Skin epidermis (tissue), 12 donors: Measurements from ENCODE around the gene CANX.
"Not testable (repeated sequence)": the region's sequence is repeated elsewhere in the genome, so short reads cannot be mapped to it uniquely, and the experiment has no call there.

Experiments used
- H3K27ac ChIP-seq, 21 experiments: fragments of 200-600 bp; sonication (generic) in 11 of 21; one replicate each; pipeline ENCODE4 v1.5.0; 2020; ENCODE audit warnings: mild to moderate bottlenecking in 3 of 21, inconsistent platforms in 2 of 21, moderate library complexity in 2 of 21
- H3K4me3 ChIP-seq, 7 experiments: fragments of 200-600 bp; sonication (generic) in 2 of 7; one replicate each; pipeline ENCODE4 v1.5.0; 2020; ENCODE audit warnings: inconsistent platforms in 2 of 7, mild to moderate bottlenecking in 2 of 7, moderate library complexity in 1 of 7

CANX gene

GRCh38 chr5:179698935-179699615 is at the start of gene CANX:
Gene CANX, plus strand, starts transcription at chr5:179698967. Its CDS starts 6,715 bp downstream, at chr5:179705682.
- Histone ChIP-seq H3K4me3 (peak within 1 kb of the TSS; percentile 77 to 100 (median 97)), H3K27ac (peak within 1 kb of the TSS; percentile 94 to 100 (median 99))

DNA sequence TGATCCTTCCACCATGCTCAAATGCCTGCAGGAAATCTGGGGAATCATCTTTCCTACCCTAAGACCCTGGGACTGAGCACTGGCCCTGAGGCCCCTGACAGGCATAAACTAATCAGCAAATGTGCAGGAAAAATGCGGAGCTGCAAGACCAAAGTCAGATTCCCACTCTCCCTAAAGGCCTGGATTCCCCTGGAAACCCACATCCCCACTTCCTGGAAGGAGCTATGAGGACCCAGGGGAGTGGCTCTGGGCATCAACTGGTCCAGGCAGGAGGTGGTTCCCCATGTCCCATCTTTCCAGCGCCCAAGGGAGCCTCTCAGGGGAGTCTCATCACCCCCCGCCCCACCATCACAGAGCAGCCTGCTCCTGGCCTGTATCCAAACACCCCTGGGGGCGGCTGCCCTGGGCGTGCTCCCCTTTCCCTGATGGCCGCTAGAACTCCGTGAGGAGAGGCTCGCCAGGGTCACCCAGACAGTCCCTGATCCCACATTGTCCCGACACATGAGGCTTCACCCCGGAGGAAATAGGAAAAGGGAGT is 49.5 kb upstream of the CANX start:
- not testable (repeated sequence) for H3K27ac ChIP-seq, H3K4me3 ChIP-seq

DNA sequence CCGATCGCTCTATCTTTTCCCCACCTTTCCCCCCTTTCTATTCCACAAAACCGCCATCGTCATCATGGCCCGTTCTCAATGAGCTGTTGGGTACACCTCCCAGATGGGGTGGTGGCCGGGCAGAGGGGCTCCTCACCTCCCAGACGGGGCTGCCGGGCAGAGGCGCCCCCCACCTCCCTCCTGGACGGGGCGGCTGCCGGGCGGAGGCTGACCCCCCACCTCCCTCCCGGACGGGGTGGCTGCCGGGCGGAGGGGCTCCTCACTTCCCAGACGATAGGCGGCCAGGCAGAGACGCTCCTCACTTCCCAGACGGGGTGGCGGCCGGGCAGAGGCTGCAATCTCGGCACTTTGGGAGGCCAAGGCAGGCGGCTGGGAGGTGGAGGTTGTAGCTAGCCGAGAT is 48.5 kb upstream of the CANX start:
- H3K27ac ChIP-seq, H3K4me3 ChIP-seq: not testable (repeated sequence)

GRCh38 chr5:179653135-179653534 is 45.6 kb upstream of the CANX start:
- H3K4me3 ChIP-seq, H3K27ac ChIP-seq: not testable (repeated sequence)

GRCh38 chr5:179657302-179658178 is 41.2 kb upstream of the CANX start:
- H3K27ac ChIP-seq, H3K4me3 ChIP-seq: not testable (repeated sequence)

- Histone ChIP-seq H3K4me3 (peak overlapping the region; percentile 33 to 52 (median 42)), H3K27ac (peak overlapping the region in 7 of 21 experiments; percentile 3 to 54 (median 34))
Measured at GRCh38 chr5:179658179-179658856, 40.4 kb upstream of the CANX start.

DNA sequence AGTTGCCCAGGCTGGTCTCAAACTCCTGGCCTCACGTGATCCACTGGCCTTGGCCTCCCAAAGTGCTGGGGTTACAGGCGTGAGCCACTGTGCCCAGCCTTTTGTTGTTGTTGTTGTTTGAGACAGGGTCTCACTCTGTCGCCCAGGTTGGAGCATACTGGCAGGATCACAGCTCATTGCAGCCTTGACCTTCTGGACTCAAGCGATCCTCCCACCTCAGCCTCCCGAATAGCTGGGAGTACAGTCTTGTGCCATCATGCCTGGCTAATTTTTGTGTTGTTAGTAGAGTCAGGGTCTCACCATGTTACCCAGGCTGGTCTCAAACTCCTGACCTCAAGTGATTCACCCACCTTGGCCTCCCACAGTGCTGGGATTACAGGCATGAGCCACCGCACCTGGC is 37.1 kb upstream of the CANX start:
- not testable (repeated sequence) for H3K4me3 ChIP-seq, H3K27ac ChIP-seq

DNA sequence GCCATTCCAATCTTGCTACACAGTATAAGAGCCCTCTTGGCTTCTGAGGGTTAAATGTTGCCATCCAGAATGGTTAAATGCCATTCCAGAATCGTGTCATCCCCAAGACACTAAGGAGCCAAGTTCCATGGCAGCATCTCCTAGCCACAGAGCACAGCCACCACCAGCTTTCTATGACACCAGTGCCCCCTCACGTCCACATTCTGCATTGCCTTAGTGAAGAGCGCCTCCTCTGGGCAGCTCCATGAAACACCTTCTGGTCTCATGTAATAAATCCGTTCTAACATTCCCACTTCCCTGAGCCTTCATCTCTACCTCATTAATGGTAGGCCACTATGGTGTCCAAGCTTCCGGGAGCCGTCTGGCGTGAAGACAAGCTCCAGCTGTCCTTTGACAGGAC is 30.4 kb upstream of the CANX start:
- no peak overlapping the region for H3K4me3 ChIP-seq
- H3K27ac ChIP-seq = no peak overlapping the region

DNA sequence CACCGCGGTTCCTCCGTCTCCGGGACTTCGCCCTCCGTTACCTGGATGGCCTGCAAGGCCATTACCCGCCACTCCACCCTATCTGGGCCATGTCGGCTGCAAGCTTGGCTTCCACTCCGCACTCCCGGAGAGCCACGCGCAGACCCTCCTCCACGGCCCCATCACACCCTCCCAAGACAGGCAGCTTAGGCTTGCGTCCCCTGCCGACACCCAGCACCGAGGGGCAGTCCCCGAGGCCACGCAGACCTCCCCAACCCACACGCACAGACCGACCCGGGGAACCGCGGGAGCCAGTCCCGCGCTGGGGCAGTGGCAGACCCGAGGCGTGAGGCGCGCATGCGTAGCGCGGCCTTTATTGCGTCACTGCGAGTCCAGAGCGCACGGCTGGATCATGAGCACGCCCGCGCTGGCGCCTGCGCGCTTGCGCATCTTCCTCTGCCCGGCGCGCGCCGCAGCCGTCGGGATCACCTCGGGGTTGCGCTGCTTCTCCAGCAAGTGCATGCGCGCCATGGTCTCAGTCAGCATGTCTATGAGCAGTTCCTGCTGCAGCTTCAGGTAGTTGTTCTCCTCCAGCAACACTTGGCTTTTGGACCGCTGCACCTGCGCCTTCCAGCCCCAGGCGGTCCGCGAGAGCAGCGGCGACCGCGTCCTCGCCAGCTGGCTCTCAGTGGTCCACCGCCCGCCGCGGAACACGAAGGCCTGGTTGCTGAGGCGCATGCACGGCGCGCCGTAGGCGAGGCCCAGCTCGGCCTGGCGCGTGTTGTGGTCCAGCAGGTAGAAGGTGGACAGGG is 20.3 kb upstream of the CANX start:
- Histone ChIP-seq H3K4me3 (peak overlapping the region; percentile 59 to 93 (median 78)), H3K27ac (peak overlapping the region; percentile 52 to 92 (median 88))

- Histone ChIP-seq H3K4me3 (peak overlapping the region; percentile 59 to 93 (median 78)), H3K27ac (peak overlapping the region in 20 of 21 experiments; percentile 34 to 92 (median 88))
Measured at GRCh38 chr5:179679014-179679674, 19.6 kb upstream of the CANX start.

DNA sequence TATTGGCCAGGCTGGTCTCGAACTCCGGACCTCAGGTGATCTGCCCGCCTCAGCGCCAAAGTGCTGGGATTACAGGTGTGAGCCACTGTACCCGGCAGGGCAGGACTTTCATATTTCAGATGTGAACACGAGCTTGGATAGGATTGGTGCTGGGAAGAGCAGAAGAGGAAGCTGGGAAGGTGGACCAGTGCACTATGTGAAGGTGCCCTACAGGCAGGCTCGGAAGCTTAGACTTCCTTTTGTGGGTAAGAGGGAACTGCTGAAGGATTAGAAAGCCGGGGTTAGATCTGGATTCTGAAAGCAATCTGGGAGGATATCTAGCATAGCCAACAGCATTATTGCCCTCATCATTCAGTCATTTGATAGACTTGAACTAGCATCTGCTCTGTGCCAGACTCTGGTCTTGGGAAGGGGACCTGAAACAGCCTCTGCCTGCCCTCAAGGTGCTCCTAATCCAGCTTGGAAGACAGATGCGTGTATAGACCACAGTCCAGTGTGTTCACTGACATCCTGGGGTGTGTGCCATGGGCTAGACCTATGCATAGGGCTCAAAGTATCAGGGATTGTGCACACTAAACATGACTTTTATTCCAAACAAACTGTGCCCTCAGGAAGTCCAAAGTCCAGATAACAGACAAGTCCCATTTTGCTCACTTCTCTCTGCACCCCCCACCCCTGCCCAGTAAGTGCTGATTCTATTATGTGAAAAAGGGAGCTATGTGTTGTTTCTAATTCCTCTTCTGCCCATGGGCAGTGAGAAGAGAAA is 18.6 kb upstream of the CANX start:
- Histone ChIP-seq H3K4me3 (no peak overlapping the region), H3K27ac (no peak overlapping the region)

DNA sequence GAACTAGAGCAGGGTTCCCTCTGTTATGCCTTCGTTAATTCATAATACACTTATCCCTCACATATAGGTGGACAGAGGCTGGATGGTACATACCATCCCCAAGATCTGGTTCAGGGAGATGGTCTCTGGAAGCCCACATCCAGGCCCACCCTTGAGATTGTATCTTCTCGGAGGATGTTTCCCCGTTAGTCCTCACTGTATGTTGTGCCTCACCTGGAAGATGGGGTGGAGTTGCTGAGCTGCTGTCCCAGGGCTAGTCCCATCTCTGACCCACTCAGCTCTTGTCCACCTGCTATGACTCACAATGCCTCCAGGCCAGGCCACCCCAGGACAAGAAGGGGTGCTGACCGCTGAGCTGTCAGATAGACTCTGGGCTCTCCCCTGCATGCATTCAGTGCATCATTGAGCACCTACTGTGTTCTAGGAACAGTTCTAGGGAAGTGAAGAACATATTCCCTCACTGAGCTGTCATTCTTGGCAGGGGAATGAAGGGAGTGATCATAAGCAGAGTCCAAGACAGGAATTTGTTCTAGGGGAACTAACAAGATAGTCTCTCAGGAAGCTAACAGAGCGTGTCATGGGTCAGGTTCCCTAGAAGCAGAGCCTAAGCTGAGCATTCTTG is 17.9 kb upstream of the CANX start, which contains the start of gene CBY3:
Gene CBY3, minus strand, starts transcription at position 255 of the 622 bp plus-strand sequence. Its CDS starts 116 bp downstream, at position 139.
- Histone ChIP-seq H3K27ac (no peak within 1 kb of the TSS), H3K4me3 (no peak within 1 kb of the TSS)

DNA sequence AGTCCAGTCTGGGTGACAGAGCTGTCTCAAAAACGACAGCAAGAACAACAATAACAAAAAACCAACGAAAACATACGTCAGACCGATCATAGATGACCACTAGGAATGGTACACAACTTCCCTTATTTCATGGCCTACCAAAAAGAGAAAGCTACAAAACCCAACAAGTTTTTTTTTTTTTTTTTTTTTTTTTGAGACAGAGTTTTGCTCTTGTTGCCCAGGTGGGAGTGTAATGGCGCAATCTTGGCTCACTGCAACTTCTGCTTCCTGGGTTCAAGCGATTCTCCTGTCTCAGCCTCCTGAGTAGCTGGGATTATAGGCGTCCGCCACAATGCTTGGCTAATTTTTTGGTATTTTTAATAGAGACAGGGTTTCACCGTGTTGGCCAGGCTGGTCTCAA is 9.6 kb upstream of the CANX start:
- H3K27ac ChIP-seq, H3K4me3 ChIP-seq: not testable (repeated sequence)

GRCh38 chr5:179694561-179694960 is 4.2 kb upstream of the CANX start:
- Histone ChIP-seq H3K27ac (no peak overlapping the region), H3K4me3 (no peak overlapping the region)

DNA sequence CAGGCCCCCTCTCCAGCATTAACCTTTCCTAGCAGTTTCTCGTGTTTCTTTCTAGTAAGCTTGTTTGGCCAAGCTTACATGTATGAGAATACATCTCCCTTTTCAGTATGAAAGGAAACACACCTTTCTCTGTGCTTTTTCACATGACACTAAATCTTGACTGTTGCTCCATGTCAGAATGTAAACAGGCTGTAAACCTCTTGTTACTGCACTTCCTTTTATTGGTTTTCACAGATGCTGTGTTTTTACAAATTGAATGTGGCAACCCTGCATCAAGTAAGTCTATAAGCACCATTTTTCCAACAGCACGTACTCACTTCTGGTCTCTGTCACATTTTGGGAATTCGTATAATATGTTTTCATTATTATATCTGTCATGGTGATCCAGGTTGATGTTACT is 2.2 kb upstream of the CANX start:
- peak overlapping the region in 2 of 21 experiments; percentile 92 to 99 for H3K27ac ChIP-seq
- H3K4me3 ChIP-seq = no peak overlapping the region

GRCh38 chr5:179697108-179697507 is 1.7 kb upstream of the CANX start:
- peak overlapping the region in 1 of 7 experiments; percentile 99 for H3K4me3 ChIP-seq
- peak overlapping the region in 17 of 21 experiments; percentile 85 to 100 (median 94) for H3K27ac ChIP-seq

DNA sequence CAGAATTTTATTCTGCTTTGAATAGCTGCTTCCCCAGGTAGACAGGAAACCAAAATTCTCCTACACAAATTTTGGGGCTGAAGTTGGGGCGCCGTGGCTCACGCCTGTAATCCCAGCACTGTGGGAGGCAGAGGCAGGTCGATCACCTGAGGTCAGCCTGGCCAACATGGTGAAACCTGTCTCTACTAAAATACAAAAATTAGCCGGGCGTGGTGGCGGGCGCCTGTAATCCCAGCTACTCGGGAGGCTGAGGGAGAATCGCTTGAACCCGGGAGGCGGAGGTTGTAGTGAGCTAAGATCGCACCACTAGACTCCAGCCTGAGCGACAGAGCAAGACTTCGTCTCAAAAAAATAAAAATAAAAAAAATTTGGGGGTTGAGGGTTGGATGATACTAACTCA is 1.2 kb upstream of the CANX start:
- H3K27ac ChIP-seq = peak overlapping the region; percentile 60 to 100 (median 94)
- peak overlapping the region; percentile 77 to 100 (median 97) for H3K4me3 ChIP-seq
